NCI-H2029 treated with DMSO at 0.1 percent for 48 hours (cell line): ENCODE measurements around the gene VANGL2.
A peak's percentile ranks its signal among the peaks of the same experiment; 100 is the strongest.

ENCODE experiments used
- DNase-seq: peaks from one replicate; lab custom pipeline; 2025; lab: John Stamatoyannopoulos, UW

Gene VANGL2

GRCh38 chr1:160405331-160405877 is 5.0 kb downstream of the VANGL2 start:
- DNase-seq, result no peak

- no peak for DNase-seq
These were observed 6.0 kb downstream of the VANGL2 start for GRCh38 chr1:160406131-160406968.

DNA sequence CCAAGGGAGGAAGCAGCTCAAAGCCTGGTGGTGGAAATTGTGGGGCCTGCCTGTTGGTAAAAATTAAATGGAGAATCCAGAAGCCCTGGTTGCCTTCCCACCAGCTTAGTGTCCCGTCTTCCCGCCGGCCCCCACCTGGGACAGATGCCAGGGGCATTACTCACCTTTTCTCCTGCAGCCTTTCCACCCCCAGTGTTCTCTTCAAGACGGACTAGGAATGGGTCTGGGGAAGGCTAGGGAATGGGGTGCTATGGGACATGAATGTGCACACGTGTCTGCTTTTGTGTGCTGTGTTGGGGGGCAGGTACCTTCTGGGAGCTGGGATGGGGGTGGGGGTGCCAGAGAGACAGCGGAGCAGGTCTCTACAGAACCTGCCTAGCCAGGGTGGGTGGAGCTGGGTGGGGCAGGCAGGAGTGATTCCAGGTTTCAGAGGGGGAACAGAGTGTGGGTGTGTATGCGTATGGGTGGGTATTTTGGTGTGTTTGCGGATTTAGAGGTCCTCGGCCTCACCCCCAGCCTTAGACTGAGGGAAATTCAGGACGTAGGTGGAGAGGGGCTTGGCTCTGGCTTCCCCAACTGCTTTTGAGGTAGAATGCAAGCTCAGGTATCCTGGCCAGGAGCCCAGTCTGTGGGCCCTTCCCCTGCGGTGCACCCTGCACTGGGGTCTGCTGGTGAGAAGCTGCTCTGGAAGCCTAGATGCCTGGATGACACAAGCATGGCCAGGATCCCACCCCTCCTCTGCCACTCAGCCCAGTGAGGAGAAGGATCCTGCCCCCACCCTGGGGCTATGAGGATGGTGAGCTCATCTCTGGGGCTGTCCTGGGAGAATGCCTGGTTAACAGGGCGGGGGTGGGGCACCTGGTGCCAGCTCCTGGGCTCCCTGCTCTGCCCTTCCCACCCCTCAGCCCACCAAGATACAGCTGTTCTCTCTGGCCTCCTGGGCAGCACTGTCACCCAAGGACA is 7.8 kb downstream of the VANGL2 start:
- no peak for DNase-seq

GRCh38 chr1:160408864-160409263 is 8.5 kb downstream of the VANGL2 start:
- no peak for DNase-seq

- no peak for DNase-seq
These were observed 9.1 kb downstream of the VANGL2 start for GRCh38 chr1:160409486-160409885.

- DNase-seq, result peak; percentile 54
These were observed 10.1 kb downstream of the VANGL2 start for GRCh38 chr1:160410406-160411005.

GRCh38 chr1:160411271-160412027 is 11.1 kb downstream of the VANGL2 start:
- DNase-seq, result no peak

- no peak for DNase-seq
These were observed 11.6 kb downstream of the VANGL2 start for GRCh38 chr1:160412028-160412362.

GRCh38 chr1:160413716-160414115 is 13.4 kb downstream of the VANGL2 start:
- no peak for DNase-seq

GRCh38 chr1:160414881-160415280 is 14.5 kb downstream of the VANGL2 start:
- no peak for DNase-seq

DNA sequence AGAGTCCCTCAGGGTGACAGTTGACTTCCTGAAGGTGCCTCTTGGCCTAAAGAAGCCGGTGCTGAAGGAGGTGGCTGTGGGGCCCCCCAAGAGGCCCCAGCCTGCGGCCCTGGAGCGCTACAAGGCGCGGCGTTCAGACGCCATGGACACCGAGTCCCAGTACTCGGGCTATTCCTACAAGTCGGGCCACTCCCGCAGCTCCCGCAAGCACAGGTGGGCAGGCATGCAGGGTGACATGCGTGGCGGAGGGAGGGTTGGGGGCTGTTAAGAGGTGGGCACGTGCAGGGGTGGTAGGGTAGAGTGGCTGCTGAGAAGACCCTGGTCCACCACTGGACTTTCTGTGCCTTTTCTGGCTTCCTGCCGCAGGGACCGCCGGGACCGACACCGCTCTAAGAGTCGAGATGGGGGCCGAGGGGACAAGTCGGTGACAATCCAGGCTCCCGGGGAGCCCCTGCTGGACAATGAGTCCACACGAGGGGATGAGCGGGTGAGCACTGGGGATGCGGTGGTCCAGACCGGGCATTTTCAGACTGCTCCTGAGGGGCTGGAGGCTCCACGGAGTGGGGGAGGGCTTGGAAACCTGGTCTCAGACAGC is 15.4 kb downstream of the VANGL2 start:
- no peak for DNase-seq

GRCh38 chr1:160416369-160416768 is 16.0 kb downstream of the VANGL2 start:
- DNase-seq, result no peak

- no peak for DNase-seq
These were observed 18.1 kb downstream of the VANGL2 start for GRCh38 chr1:160418483-160418882.

DNA sequence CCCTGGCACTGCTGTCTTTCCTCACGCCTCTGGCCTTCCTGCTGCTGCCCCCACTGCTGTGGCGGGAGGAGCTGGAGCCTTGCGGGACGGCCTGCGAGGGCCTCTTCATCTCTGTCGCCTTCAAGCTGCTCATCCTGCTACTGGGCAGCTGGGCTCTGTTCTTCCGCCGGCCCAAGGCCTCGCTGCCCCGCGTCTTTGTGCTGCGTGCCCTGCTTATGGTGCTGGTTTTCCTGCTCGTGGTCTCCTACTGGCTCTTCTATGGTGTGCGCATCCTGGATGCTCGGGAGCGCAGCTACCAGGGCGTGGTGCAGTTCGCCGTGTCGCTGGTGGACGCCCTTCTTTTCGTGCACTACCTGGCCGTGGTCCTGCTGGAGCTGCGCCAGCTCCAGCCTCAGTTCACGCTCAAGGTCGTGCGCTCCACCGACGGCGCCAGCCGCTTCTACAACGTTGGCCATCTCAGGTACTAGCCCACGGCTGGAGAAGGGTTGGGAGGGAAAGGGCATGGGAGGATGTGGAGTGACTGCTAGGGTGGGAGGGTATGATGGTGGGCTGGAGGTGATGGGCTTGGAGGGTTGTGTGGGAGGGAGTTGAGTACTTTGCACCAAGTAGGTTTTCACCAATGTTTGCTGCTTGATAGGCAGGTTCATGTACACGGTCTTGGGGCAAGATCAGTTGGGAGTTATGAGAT is 18.9 kb downstream of the VANGL2 start:
- DNase-seq, result no peak

DNA sequence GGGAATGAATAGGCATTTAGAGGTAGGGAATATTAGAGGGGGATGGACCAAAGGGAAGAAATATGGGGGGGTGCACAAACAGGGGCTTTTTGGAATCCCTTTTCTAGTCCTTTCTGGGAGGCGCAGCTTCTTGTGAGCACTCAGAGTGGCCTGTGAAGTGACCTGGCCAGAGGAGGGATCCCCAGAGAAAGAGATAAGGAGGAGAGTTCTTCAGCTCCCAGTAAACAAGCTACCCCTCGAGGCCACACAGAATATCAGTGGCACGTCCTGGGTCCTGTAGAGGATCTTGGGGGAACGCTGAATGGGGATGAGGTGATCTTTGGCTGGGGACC is 19.4 kb downstream of the VANGL2 start:
- no peak for DNase-seq

DNA sequence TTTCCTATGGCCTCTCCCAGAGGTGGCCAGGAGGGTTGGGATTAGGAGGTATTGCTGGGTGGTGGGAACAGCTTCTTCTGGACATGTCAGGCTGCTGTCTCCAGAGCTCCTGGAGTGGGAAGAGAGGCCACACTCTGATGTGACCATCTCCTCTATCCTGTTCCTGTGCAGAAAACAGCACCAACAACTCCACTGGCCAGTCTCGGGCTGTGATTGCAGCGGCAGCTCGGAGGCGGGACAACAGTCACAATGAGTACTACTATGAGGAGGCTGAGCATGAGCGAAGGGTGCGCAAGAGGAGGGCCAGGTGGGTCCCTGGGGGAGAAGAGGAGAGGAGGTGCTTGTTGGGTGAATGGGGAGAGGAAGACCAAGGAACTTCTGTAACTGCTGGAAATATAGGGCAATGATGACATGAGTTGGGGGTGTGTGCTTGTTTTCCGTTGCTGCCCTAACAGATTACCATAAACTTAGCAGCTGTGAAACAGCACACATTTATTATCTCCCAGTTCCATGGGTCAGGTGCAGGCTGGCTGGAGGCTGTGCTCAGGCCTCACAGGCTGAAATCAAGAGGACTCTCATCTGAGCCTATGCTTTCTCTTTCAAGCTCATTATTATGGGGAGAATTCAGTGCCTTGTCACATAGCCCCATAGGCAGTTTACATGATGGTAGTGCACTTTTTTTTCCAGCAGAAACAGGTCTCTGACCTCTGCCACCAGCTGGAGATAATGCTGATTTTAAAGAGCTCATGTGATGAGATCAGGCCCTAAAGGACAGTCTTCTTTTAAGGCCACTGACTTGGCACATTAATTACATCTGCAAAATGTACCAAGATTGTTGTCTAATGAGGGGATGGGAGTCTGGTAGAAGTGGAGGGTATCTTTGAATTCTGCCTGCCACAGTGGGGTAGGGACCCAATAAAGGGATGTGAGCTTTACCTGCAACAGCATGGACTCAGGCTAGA is 20.8 kb downstream of the VANGL2 start:
- DNase-seq, result no peak

DNA sequence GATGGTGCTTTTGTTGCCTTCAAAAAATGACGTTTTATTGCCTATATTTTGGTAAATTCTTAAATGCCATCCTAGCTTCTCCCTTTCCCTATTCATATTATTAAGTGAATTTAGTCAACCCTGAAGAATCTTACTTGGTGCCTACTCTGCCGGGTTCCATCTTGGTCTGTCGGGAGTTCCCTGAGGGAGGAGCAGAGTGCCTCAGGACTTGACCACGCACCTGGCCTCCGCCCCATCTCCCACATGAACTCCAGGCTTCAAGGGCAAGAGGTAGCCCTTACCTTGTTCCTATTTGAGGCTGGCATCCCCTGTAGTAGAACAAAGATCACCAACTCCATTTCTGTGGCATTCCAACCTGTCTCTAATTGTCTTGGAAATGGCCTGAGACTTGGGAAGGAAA is 21.5 kb downstream of the VANGL2 start:
- DNase-seq, result no peak

DNA sequence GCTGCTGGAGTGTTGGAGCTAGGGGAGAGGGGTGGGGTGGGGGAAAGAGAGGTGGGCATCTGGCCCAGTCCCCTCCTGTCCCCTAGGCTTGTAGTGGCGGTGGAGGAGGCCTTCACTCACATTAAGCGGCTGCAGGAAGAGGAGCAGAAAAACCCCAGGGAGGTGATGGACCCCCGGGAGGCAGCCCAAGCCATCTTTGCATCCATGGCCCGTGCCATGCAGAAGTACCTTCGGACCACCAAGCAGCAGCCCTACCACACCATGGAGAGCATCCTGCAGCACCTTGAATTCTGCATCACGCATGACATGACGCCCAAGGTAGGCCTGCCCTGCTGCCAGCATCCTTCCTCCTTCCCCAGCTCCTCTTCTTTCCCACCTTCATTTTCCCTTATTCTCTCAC is 23.6 kb downstream of the VANGL2 start:
- DNase-seq, result no peak

DNA sequence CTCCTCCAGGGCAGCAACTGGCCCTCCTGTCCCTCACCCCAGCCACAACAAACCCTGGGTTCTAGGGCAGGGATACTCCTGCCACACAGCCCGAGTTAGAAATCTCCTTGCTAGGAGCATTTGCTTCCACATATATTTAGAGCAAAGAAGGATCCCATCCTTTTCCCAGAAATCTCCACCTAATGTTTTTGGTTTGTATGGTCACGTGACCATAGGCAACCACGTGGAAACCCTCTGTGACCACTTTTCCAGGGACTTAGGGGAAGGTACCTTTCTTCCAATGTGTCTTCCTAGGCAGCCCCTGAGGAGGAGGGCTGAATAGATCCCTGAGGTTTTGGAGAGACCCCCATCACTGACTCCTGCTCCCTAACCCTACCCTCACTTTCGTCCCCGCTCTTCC is 25.5 kb downstream of the VANGL2 start:
- DNase-seq, result no peak

DNA sequence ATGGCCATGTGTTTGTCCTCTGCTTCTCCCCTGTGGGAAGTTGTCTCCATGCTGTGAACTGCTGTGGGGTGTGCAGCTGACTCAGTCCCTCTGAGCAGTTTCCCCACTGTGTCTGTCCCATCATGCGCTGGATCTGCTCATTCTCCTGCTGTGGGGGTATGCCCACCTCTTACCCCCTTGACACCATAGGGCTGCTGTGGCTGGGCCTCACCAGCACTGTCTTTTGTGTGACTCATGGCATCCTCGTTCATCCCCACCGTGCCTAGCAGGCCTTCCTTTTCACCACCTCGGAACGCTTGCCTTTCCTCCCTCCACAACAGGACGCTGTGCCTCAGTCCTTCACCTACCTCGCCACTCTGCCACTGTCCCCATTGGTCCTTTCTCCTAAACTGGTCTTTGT is 27.3 kb downstream of the VANGL2 start:
- no peak for DNase-seq
